Hepatocyte (in vitro differentiated cells): ENCODE data around the gene MPZL2. TPM values are rescaled to one million over a fixed set of nuclear protein-coding genes. Genes with fewer than 3 reads are reported as not detected.

Experiments
- DNase-seq: peaks from one replicate; pipeline ENCODE4 v3.0.0-alpha.2; 2016; ENCODE audit warnings: low spot score
- H2AFZ ChIP-seq: fragments of 200-600 bp; sonication (generic); 2 replicates; pipeline ENCODE4 v1.6.0; 2016; ENCODE audit warnings: antibody characterized with exemption, mild to moderate bottlenecking
- H3K27ac ChIP-seq: fragments of 200-600 bp; sonication (generic); 2 replicates; pipeline ENCODE4 v1.5.1; 2016; ENCODE audit warnings: mild to moderate bottlenecking
- H3K27me3 ChIP-seq: fragments of 200-600 bp; sonication (generic); 2 replicates; pipeline ENCODE4 v1.6.1; 2016
- H3K36me3 ChIP-seq: fragments of 200-600 bp; sonication (generic); replicated peaks from 2 replicates; pipeline ENCODE4 v1.5.1; 2016; ENCODE audit warnings: low read depth; ENCODE audit not compliant: insufficient read depth
- H3K4me1 ChIP-seq: fragments of 200-600 bp; sonication (generic); 2 replicates; pipeline ENCODE4 v1.5.1; 2016; ENCODE audit warnings: mild to moderate bottlenecking, moderate library complexity; ENCODE audit not compliant: insufficient read depth
- H3K4me2 ChIP-seq: fragments of 200-600 bp; sonication (generic); 2 replicates; pipeline ENCODE4 v1.6.0; 2016
- H3K4me3 ChIP-seq: fragments of 200-600 bp; sonication (generic); 2 replicates; pipeline ENCODE4 v1.5.1; 2016; ENCODE audit warnings: mild to moderate bottlenecking
- H3K79me2 ChIP-seq: fragments of 200-600 bp; sonication (generic); 2 replicates; pipeline ENCODE4 v1.6.0; 2017; ENCODE audit warnings: mild to moderate bottlenecking
- H3K9me2 ChIP-seq: fragments of 200-600 bp; sonication (generic); replicated peaks from 2 replicates; pipeline ENCODE4 v1.6.0; 2017; ENCODE audit warnings: mild to moderate bottlenecking; ENCODE audit not compliant: insufficient read depth
- H3K9me3 ChIP-seq: fragments of 200-600 bp; sonication (generic); 2 replicates; pipeline ENCODE4 v1.5.1; 2016; ENCODE audit warnings: low read depth, mild to moderate bottlenecking
- H4K20me1 ChIP-seq: fragments of 200-600 bp; sonication (generic); 2 replicates; pipeline ENCODE4 v1.6.0; 2016; ENCODE audit warnings: mild to moderate bottlenecking; ENCODE audit not compliant: insufficient read depth, poor library complexity, severe bottlenecking
- EZH2 ChIP-seq: fragments of 200-600 bp; sonication (generic); IDR thresholded peaks from 2 replicates; pipeline ENCODE4 v1.6.1; 2016; ENCODE audit warnings: antibody characterized with exemption, mild to moderate bottlenecking, borderline replicate concordance
- EZH2phosphoT487 ChIP-seq: fragments of 200-600 bp; sonication (generic); IDR thresholded peaks from one replicate; pipeline ENCODE4 v1.6.1; 2018; ENCODE audit warnings: antibody characterized with exemption, mild to moderate bottlenecking, low read depth, moderate library complexity; ENCODE audit not compliant: unreplicated experiment, severe bottlenecking
- WGBS: methylation state at CpG from one replicate; pipeline ENCODE4 v1.1.6; 2016; ENCODE audit warnings: low lambda C conversion rate; ENCODE audit errors: missing lambda C conversion rate; 5-methylcytosine and 5-hydroxymethylcytosine counted together
- polyA plus RNA-seq: library from polyadenylated mRNA; unstranded; fragments of >200 nt; fragmentation: Nextera tagmentation; extraction: Ambion mirVana; gene quantifications from 2 replicates; pipeline ENCODE4 v1.2.1, GENCODE V29; 2016
- total RNA-seq: library from RNA; depleted of rRNA; stranded (reverse); fragments of >200 nt; gene quantifications from 2 replicates; pipeline ENCODE4 v1.2.3, GENCODE V29; 2014
- TF ChIP-seq, protein P1 (sequence below): fragments of 200-600 bp; sonication (generic); IDR thresholded peaks from 2 replicates; pipeline ENCODE4 v1.5.1; 2016; ENCODE audit warnings: antibody characterized with exemption, mild to moderate bottlenecking; ENCODE audit not compliant: poor library complexity

Gene MPZL2
- total and polyA plus RNA-seq, 2 experiments from 2014 or later: 47.2 to 48.0 TPM

DNA sequence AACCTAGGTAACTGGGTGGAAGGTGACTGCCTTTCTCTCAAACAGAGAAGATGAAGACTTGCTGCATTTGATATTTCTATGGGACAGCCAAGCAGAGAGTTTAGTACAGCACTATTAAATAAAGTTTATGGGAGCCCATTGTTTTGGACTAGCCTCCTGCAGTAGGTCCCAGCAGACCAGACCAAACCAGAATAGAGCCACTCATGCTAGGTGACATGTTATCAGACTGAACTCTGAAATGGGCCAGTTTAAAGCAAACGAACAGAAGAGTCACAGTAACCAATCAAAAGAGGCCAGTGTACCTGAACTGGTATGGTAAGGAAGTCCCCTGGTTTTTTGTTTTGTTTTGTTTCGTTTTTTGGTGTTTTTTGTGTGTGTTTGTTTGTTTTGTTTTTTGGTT, 7.9 kb upstream of the MPZL2 start:
- Histone ChIP-seq H3K79me2 (no peaks in the 10 kb centered on the region), H4K20me1 (no peaks in the 10 kb centered on the region), H3K36me3 (no peaks in the 10 kb centered on the region), H3K9me3 (no peaks in the 10 kb centered on the region), H3K4me2 (no peak overlapping the region), H2AFZ (no peak overlapping the region), H3K27me3 (no peaks in the 10 kb centered on the region), H3K9me2 (no peaks in the 10 kb centered on the region), H3K4me3 (no peak overlapping the region), H3K4me1 (peaks cover 3% of the 10 kb centered on the region), H3K27ac (no peak overlapping the region)
- WGBS: 52% methylated on average over 2 of the region's 2 CpGs
- TF ChIP-seq, protein P1, sequence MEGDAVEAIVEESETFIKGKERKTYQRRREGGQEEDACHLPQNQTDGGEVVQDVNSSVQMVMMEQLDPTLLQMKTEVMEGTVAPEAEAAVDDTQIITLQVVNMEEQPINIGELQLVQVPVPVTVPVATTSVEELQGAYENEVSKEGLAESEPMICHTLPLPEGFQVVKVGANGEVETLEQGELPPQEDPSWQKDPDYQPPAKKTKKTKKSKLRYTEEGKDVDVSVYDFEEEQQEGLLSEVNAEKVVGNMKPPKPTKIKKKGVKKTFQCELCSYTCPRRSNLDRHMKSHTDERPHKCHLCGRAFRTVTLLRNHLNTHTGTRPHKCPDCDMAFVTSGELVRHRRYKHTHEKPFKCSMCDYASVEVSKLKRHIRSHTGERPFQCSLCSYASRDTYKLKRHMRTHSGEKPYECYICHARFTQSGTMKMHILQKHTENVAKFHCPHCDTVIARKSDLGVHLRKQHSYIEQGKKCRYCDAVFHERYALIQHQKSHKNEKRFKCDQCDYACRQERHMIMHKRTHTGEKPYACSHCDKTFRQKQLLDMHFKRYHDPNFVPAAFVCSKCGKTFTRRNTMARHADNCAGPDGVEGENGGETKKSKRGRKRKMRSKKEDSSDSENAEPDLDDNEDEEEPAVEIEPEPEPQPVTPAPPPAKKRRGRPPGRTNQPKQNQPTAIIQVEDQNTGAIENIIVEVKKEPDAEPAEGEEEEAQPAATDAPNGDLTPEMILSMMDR: no peak
- TF ChIP-seq EZH2phosphoT487 (no peak), EZH2 (no peak)
- no peak for DNase-seq

- H3K27ac ChIP-seq: no peak overlapping the region
- TF ChIP-seq, protein P1: no peak
- no peak for TF ChIP-seq EZH2
- TF ChIP-seq EZH2phosphoT487: no peak
- 74% methylated on average over 4 of the region's 4 CpGs for WGBS
- peaks cover 9% of the 10 kb centered on the region for H3K79me2 ChIP-seq
- no peaks in the 10 kb centered on the region for H3K36me3 ChIP-seq
- H3K4me1 ChIP-seq: peaks cover 22% of the 10 kb centered on the region
- H3K27me3 ChIP-seq: no peaks in the 10 kb centered on the region
- no peak for DNase-seq
- H3K9me3 ChIP-seq: no peaks in the 10 kb centered on the region
- no peaks in the 10 kb centered on the region for H3K9me2 ChIP-seq
- no peaks in the 10 kb centered on the region for H4K20me1 ChIP-seq
- no peak overlapping the region for H3K4me2 ChIP-seq
- no peak overlapping the region for H3K4me3 ChIP-seq
- H2AFZ ChIP-seq: no peak overlapping the region
Observed at GRCh38 chr11:118267486-118267885, 3.4 kb upstream of the MPZL2 start.

- TF ChIP-seq, protein P1: no peak
- TF ChIP-seq EZH2 (no peak), EZH2phosphoT487 (no peak)
- H4K20me1 ChIP-seq: no peaks in the 10 kb centered on the region
- peaks cover 19% of the 10 kb centered on the region for H3K4me1 ChIP-seq
- peak overlapping the region; percentile 93 for H3K27ac ChIP-seq
- DNase-seq: no peak
- H3K79me2 ChIP-seq: peaks cover 24% of the 10 kb centered on the region
- no peaks in the 10 kb centered on the region for H3K36me3 ChIP-seq
- H3K9me2 ChIP-seq: no peaks in the 10 kb centered on the region
- no peaks in the 10 kb centered on the region for H3K9me3 ChIP-seq
- H3K4me3 ChIP-seq: no peak overlapping the region
- H3K27me3 ChIP-seq: no peaks in the 10 kb centered on the region
- H3K4me2 ChIP-seq: peak overlapping the region; percentile 73
- H2AFZ ChIP-seq: no peak overlapping the region
- WGBS: 88% methylated on average over 1 of the region's 1 CpG
Observed at GRCh38 chr11:118265954-118266353, 1.9 kb upstream of the MPZL2 start.
